AG09319 (cell line): ENCODE measurements around the gene ACTN3.

ENCODE experiments used
- DNase-seq: peaks from one replicate; pipeline ENCODE4 v3.0.0-alpha.2; 2010; ENCODE audit warnings: low read depth; ENCODE audit errors: extremely low read depth
- TF ChIP-seq, protein P1 (sequence below): IDR thresholded peaks from 2 replicates; pipeline ENCODE4 v1.5.1; 2011; ENCODE audit warnings: low read depth, mild to moderate bottlenecking, inconsistent platforms, low read length, moderate library complexity

The ACTN3 gene

DNA sequence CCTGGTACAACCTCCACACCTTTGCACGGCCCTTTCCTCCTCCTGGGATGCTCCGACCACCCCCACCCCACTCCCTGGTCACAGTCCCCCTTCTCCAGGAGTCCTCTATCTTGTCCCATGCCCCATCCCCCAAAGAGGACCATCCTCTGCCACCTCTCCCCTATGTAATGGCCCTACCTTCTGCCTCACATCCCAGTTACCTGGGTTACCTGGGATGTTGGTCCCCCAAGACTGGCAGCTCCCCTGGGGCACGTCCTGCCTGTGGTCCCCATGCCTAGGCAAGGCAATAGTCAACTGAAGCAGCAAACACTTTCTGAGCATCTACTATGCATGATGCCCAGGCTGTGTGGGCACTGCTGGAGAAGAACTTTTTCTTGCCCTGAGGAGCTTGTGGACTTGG, 8.7 kb downstream of the ACTN3 start:
- DNase-seq: no peak
- TF ChIP-seq, protein P1, sequence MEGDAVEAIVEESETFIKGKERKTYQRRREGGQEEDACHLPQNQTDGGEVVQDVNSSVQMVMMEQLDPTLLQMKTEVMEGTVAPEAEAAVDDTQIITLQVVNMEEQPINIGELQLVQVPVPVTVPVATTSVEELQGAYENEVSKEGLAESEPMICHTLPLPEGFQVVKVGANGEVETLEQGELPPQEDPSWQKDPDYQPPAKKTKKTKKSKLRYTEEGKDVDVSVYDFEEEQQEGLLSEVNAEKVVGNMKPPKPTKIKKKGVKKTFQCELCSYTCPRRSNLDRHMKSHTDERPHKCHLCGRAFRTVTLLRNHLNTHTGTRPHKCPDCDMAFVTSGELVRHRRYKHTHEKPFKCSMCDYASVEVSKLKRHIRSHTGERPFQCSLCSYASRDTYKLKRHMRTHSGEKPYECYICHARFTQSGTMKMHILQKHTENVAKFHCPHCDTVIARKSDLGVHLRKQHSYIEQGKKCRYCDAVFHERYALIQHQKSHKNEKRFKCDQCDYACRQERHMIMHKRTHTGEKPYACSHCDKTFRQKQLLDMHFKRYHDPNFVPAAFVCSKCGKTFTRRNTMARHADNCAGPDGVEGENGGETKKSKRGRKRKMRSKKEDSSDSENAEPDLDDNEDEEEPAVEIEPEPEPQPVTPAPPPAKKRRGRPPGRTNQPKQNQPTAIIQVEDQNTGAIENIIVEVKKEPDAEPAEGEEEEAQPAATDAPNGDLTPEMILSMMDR: no peak

DNA sequence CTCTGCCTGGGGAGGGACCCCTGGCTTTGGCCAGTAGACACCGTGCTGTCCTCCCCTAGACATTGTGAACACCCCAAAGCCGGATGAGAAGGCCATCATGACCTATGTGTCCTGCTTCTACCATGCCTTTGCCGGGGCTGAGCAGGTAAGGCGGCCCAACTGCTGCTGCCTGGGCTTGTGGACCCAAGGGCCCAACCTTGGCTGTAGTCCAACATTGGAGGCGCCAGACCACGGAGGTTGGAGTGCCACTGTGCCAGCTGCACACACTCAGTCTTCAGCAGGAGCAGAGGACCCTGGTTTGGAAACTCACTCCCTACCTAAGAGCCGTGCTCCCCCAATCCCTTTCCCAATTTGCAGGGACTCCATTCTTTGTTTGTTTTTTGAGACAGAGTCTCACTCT, 9.4 kb downstream of the ACTN3 start:
- no peak for DNase-seq
- TF ChIP-seq, protein P1: no peak

- no peak for DNase-seq
- TF ChIP-seq, protein P1: no peak
Observed at GRCh38 chr11:66557733-66558326, 11.1 kb downstream of the ACTN3 start.

DNA sequence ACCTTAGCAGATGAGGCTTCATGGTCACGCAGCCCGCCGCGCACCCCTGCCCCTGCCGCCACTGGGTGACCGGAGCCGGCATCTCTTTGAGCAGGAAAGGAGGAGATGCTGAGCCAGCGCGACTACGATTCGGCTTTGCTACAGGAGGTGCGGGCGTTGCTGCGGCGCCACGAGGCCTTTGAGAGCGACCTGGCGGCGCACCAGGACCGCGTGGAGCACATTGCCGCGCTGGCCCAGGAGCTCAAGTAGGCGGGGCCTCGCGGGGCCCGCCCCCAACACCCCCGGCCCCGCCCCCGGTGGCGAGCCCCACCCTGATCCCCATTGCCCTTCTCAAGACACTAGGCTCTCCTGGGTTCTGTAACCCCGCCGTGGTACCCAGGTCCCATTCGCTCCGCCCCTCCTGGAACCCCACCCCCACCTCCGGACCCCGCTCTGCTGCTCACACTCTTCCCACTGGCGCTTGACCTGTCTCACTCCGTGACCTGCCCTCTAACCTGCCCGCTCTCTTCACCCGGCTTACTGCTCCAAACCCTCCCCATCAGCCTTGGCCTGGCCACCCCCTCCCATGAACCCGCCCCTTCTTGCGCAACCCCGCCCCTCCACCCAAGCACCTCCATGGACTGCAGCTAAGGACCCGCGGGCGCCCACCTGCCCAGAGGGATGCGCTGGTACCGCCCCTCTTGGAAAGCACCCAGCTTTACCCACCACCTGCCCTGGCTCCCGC, 12.6 kb downstream of the ACTN3 start:
- DNase-seq: no peak
- TF ChIP-seq, protein P1: no peak

DNA sequence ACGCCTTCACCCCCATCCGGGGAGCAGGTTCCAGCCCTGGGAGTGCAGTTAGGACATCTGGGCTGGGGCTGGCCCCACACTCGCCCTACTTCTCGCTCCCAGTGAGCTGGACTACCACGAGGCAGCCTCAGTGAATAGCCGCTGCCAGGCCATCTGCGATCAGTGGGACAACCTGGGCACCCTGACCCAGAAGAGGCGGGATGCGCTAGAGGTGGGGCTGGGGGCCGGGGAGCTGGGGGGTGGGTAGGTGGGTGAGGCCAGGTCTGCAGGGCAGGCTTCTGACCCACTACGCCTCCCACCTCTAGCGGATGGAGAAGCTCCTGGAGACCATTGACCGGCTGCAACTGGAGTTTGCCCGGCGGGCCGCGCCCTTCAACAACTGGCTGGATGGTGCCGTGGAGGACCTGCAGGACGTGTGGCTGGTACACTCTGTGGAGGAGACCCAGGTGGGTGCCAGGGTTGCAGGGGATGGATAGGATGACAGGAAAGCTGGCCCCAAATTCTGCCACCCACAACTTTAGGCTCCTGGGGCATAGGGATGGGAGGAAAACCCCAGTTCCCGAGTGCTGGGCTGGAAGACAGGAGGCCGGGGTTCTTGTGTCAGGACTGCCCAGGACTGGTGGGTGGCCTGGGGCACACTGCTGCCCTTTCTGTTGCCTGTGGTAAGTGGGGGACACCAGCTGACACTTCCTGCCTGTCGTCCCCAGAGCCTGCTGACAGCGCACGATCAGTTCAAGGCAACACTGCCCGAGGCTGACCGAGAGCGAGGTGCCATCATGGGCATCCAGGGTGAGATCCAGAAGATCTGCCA, 13.4 kb downstream of the ACTN3 start:
- DNase-seq: no peak
- TF ChIP-seq, protein P1: no peak

DNA sequence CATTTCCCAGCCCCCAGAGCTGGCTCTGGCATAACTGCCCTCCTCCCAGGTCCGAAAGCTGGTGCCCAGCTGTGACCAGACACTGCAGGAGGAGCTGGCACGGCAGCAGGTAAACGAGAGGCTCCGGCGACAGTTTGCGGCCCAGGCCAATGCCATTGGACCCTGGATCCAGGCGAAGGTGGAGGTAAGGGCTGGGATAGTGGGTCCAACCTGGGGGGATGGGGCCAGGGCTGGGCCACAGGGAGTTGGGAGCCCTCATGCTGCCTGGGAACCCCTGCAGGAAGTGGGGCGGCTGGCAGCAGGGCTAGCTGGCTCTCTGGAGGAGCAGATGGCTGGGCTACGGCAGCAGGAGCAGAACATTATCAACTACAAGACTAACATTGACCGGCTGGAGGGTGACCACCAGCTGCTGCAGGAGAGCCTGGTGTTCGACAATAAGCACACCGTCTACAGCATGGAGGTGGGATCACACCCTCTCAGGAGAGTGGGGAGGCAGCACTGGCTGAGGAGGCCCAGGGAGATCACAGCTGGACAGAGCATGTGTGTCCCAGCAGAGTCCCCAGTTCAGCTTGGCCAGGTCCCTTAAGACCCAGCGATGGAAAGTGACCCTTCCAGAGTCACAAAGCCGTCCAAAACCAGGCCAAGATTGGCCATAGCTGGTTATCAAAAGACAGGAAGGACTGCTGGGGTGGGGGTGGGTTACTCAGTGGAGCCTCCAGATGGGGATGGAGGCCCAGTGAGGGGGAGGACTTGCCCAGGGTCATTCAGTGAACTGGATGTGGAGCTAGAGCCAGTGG, 14.7 kb downstream of the ACTN3 start:
- no peak for DNase-seq
- TF ChIP-seq, protein P1: no peak
